ENCODE results near the gene STAC.
"Not testable (repeated sequence)": the region's sequence is repeated elsewhere in the genome, so short reads cannot be mapped to it uniquely, and the experiment has no call there.

STAC gene

GRCh38 chr3:36524560-36524959 lies 144.3 kb downstream of the STAC start:
- no peak for DNase-seq

GRCh38 chr3:36525115-36525801 lies 145.0 kb downstream of the STAC start:
- no peak for DNase-seq

GRCh38 chr3:36538136-36538749 lies 157.9 kb downstream of the STAC start:
- no peak for DNase-seq

- no peak for DNase-seq
Observed at GRCh38 chr3:36540888-36541518, 160.7 kb downstream of the STAC start.

DNA sequence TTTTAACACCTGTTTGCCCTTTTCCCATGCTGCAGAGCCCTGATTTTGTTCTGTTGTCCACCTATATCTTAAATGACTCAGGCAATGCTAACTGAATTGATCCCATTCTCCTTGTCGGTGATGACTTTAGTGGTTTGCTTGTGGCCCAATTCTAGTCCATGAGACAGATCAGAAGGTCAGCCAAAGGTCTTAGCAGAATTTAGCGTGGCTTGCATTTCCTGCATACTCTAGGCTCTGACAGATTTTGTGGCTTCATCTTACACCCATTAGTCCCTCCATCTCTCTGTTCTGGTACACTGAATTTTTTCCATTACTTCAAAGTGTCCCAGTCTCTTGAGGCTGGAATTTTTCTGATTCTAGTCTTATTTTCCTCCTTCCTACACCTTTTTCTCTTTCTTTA lies 161.9 kb downstream of the STAC start:
- no peak for DNase-seq

- DNase-seq, result no peak
Observed at GRCh38 chr3:36543276-36543997, 163.1 kb downstream of the STAC start.

DNA sequence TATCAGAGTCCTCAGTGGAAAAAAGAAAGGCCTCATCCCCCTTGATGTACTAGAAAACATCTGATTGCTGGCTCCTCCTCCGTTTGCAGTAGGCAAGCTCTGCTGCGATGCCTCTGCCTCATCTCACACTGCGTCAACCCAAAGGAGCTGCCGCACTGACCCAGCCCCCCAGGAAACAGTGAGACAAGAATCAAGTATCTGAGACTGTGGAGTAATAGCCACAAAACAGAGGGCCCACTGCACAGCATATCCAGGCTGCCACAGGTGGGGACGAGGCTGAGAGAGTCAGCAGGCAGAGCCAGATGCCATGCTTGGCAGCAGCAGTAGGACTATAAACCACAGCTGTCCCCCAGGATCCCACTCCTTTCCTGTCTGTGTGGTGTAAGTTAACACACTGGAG lies 165.9 kb downstream of the STAC start:
- no peak for DNase-seq

GRCh38 chr3:36548712-36549111 lies 168.4 kb downstream of the STAC start:
- no peak for DNase-seq

DNA sequence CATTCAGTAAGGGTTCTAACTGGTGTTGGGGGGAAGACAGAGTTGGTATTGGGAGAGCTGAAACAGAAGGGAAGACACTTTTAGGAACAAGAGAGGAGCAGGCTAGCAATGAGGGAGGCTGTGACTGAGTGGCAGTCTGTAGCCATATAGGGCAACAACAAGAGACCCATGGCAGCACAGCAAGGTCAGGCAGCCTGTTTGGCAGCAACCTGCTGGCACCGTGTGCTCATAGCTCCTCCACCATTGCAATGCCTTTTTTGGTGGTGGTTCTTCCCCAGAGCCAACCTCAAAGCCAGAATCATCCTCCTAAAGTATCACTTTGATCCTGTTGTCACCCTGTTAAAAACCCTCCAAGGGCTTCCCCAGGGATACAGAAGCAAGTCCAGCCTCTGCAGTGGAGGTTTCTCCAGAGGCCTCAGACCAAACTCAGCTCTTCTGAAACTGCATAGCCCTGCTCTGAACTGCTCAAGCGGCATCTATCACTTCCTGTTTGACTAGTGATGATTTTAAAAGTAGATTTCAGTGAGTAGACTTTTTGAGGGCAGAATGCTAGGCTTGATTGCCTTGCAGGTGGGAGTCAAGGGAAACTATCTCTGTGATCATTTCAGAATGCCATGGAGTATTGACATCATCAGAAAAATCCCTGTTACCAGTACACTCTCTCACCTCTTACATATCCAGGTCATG lies 176.9 kb downstream of the STAC start:
- DNase-seq, result no peak

GRCh38 chr3:36557708-36558421 lies 177.6 kb downstream of the STAC start:
- DNase-seq, result no peak

- no peak for DNase-seq
Observed at GRCh38 chr3:36558961-36559360, 178.7 kb downstream of the STAC start.

DNA sequence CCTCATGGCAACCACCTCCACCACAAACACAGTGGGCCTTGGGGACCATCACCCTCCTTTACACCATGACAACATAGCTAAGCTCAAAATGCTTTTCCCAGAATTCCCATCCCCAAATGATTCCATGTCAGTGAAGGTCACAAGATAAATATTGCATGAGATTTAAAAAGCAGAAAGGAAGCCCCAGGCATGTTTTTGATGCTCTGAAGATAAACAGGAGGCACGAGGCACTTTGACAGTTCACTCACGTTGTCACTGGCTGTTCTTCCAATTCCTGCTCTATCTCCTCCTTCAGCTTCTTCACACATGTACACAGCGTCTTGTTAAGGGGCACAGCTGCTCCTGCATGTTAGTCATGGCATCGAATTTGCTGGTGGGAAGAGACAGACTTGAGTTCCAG lies 180.4 kb downstream of the STAC start:
- no peak for DNase-seq

- DNase-seq, result no peak
Observed at GRCh38 chr3:36561601-36562000, 181.3 kb downstream of the STAC start.

GRCh38 chr3:36562945-36563344 lies 182.6 kb downstream of the STAC start:
- DNase-seq, result no peak

DNA sequence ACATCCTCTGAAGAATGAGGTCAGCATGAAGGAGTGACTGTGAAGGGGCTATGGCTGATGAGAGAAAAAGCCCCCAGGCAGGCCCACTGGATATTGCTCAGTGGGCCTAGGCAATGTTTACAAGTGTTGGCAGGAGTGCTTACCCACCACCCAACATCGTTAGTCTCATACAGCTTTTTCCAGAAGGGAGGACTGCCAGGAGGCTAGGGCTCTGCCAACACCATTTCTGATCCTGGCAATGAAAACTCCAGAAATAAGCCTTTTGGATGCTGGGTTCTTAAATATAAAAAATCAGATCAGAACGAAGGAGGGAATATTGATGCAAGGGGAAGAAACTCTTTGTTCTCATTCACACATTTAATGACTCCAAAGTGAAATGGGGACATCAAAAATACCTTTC lies 194.9 kb downstream of the STAC start:
- DNase-seq, result no peak

DNA sequence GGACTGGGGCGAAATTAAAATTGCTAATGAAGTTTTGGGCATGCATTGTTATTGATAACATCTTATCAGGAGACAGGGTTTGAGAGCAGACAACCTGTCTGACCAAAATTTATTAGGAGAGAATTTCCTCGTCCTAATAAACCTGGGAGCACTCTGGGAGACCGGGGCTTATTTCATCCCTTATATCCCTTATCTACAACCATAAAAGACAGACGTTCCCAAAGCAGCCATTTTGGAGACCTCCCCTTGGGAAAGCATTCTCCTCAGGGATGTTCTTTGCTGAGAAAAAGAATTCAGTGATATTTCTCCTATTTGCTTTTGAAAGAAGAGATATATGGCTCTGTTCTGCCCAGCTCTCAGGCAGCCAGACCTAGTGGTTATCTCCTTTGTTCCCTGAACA lies 198.1 kb downstream of the STAC start:
- not testable (repeated sequence) for DNase-seq

DNA sequence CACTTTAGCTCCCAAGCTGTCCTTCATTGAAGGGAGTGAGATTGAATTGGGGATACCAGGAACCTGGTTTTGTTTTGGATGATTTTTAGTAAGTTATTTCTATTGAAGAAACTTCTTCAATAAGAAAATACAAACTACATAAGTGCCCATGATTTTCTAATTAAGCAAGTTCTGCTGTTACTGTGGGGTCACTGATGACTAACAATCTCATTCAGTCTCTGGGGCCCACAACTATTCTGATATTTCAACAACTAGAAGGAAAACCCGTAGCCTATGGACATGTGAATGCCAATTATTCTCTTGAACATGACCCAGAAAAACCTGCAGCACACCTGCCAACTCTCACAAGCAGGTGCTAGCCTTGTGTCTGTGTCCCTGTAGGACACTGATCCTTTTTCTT lies 199.4 kb downstream of the STAC start:
- DNase-seq, result no peak

DNA sequence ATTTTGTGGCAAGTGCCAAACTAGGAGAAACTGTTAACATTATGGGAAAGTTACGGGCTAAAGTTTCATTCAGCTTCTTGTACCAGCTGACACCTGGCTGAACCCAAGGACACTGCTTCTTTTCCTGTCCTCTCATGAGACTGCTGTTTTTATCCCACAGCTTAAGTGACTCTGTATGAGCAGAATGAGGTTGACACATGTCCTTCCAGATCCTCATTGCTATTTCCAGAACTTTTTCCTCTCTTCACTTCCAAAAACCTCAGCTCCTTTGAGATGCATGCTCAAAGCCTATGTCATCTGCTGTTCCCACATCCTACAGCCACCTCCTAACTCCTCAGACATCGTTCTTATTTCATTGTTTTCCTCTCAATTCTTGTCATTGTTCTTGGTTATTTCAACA lies 200.4 kb downstream of the STAC start:
- DNase-seq, result no peak

DNA sequence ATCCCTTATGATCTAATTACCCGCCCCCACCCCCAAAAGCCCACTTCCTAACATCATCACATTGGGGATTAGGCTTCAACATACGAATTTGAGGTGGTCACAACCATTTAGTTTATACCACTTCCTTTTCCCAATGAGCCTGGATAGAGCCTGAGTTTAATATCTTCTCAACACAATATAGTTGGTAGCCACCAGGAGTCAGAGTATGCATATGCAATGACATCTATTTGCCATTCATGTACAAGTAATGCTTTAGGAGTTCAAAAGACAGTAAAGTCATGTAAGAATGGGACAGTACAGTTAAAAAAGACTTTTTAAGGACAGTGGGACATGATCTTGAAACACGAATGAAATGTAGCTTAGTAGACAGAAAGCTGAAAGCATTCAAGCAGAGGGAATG lies 211.7 kb downstream of the STAC start:
- no peak for DNase-seq

DNA sequence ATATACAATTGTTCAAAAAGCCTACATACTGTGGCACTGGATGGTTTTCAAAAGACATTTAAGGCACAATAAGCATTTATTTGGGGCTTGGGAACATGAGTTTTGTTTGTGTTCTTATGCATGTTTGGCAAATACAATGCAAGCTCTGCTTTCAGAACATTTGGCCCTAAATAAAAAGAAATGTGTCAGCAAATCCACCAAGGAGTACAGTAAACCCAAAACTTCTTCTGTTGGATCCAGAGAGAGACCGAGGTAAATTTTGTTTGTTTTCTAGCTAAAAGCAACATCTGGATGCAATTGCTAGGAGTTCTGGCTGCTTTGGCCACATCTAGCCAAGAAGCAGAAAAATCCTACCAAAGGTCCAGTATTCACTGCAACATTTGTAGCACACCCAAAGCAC lies 215.2 kb downstream of the STAC start:
- no peak for DNase-seq

DNA sequence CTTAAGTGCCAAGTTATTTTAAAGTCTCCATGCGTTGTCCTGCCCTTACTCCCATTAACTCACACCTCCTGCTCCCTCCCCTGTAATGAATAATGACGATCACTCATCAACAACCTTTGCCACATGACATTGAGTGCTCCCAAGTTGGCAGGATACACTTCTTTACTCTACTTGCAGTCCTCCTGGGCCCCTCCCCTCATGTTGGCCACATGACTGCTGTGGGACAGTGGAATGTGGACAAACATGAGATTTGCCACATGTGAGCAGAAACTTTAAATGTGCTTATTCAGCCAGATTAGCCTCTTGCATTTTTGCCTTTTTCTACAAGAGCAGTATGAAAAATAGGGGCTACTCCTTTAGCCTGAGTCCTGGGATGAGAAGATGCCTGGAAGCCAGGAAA lies 216.1 kb downstream of the STAC start:
- DNase-seq, result no peak

DNA sequence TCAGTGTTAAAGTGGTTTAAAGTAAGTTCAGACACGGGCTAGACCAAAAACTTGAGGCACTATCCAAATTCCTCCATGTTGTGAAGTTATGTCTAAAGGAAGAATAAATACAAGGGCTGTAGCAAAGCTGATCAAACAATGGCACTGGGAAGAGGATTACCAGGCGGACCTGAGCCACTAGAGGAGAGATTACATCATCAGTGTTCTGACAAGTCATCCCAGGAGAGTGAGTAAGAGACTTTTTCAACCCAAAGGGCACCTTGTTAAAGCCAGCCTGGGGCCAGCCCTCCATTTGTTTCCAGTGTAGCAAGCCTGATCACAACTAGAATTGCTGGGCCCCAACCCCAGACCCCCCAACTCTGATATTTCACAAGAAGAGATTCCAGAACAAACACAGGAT lies 217.1 kb downstream of the STAC start:
- no peak for DNase-seq

All from activated naive CD4-positive, alpha-beta T cell (primary cell).